A549 (cell line): ENCODE data around the gene ZNF799.

ENCODE experiments used
- CHD2 ChIP-seq: fragments of 150-350 bp; IDR thresholded peaks from 2 replicates; pipeline ENCODE4 v1.6.1; 2014; ENCODE audit warnings: low read length; ENCODE audit not compliant: partially characterized antibody
- CTCF ChIP-seq: fragments of >200 bp; sonication (Bioruptor Twin); formaldehyde crosslinking; IDR thresholded peaks from 3 replicates; pipeline ENCODE4 v1.5.1; 2016
- EHMT2 ChIP-seq: fragments of 200-600 bp; sonication (generic); IDR thresholded peaks from 2 replicates; pipeline ENCODE4 v1.6.1; 2016; ENCODE audit warnings: antibody characterized with exemption, low read depth, mild to moderate bottlenecking, moderate library complexity
- EP300 ChIP-seq, 2 experiments: fragments of >200 bp; sonication (Bioruptor Twin); formaldehyde crosslinking; IDR thresholded peaks; 2 replicates in 1 of 2; 3 replicates in 1 of 2; pipeline ENCODE4 v1.6.1; 2016 to 2017
- JUNB ChIP-seq: fragments of >200 bp; sonication (Bioruptor Twin); formaldehyde crosslinking; IDR thresholded peaks from 2 replicates; pipeline ENCODE4 v1.6.1; 2016
- MAX ChIP-seq: IDR thresholded peaks from 2 replicates; pipeline ENCODE4 v1.6.1; 2012
- NFE2L2 ChIP-seq: fragments of 150-350 bp; conservative IDR thresholded peaks from 2 replicates; pipeline ENCODE4 v1.6.1; 2014; ENCODE audit warnings: low read length
- POLR2A ChIP-seq: IDR thresholded peaks from 2 replicates; pipeline ENCODE4 v1.6.1; 2012; ENCODE audit warnings: mild to moderate bottlenecking, low read length
- RARB ChIP-seq: fragments of 250-450 bp; sonication (Bioruptor Pico); IDR thresholded peaks from 2 replicates; pipeline ENCODE4 v1.8.0; 2021; ENCODE audit warnings: mild to moderate bottlenecking, moderate library complexity
- RCOR1 ChIP-seq: fragments of 150-350 bp; IDR thresholded peaks from 2 replicates; pipeline ENCODE4 v1.6.1; 2014; ENCODE audit warnings: antibody characterized with exemption, low read length, low read depth
- ZFP36 ChIP-seq: fragments of 450-650 bp; IDR thresholded peaks from 2 replicates; pipeline ENCODE4 v1.6.1; 2014; ENCODE audit warnings: borderline replicate concordance; ENCODE audit not compliant: partially characterized antibody

GRCh38 chr19:12346896-12347295 lies 54.2 kb downstream of the ZNF799 start:
- TF ChIP-seq ZFP36 (no peak), MAX (no peak), CTCF (no peak), JUNB (no peak), NFE2L2 (no peak), POLR2A (no peak), CHD2 (no peak), RCOR1 (no peak), EHMT2 (no peak), EP300 (IDR thresholded peaks at IDR 0.05) (no peak), RARB (no peak)
